ENCODE results near the gene PTPRE.

GRCh38 chr10:127919418-127920271, 12.7 kb downstream of the PTPRE start:
- TF ChIP-seq EZH2 (IDR thresholded peaks at IDR 0.05; ENCODE audit: borderline replicate concordance, low read length) = no peak
- TF ChIP-seq, protein P1, sequence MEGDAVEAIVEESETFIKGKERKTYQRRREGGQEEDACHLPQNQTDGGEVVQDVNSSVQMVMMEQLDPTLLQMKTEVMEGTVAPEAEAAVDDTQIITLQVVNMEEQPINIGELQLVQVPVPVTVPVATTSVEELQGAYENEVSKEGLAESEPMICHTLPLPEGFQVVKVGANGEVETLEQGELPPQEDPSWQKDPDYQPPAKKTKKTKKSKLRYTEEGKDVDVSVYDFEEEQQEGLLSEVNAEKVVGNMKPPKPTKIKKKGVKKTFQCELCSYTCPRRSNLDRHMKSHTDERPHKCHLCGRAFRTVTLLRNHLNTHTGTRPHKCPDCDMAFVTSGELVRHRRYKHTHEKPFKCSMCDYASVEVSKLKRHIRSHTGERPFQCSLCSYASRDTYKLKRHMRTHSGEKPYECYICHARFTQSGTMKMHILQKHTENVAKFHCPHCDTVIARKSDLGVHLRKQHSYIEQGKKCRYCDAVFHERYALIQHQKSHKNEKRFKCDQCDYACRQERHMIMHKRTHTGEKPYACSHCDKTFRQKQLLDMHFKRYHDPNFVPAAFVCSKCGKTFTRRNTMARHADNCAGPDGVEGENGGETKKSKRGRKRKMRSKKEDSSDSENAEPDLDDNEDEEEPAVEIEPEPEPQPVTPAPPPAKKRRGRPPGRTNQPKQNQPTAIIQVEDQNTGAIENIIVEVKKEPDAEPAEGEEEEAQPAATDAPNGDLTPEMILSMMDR (conservative IDR thresholded peaks at IDR 0.05 in 1 of 2, IDR thresholded peaks at IDR 0.05 in 1 of 2; ENCODE audit: extremely low read depth in 1 of 2, insufficient read depth in 1 of 2, low read depth in 1 of 2, low read length in 2 of 2) = peak; percentile 6 to 14
